Stomach (tissue), 4 donors: ENCODE measurements around the gene SIK3.

Source experiments
- EP300 ChIP-seq: sonication (generic); formaldehyde crosslinking; IDR thresholded peaks from one replicate; pipeline ENCODE4 v1.6.1; 2017; ENCODE audit warnings: antibody characterized with exemption
- POLR2A ChIP-seq, 4 donors: fragments of 450-650 bp; IDR thresholded peaks; one replicate each; pipeline ENCODE4 v1.6.1; 2016; ENCODE audit warnings: antibody characterized with exemption in 4 of 4, control low read depth in 2 of 4, mild to moderate bottlenecking in 1 of 4, moderate library complexity in 1 of 4
- POLR2AphosphoS5 ChIP-seq, 3 donors: sonication (generic); formaldehyde crosslinking; IDR thresholded peaks; one replicate each; pipeline ENCODE4 v1.6.1; 2016; ENCODE audit warnings: antibody characterized with exemption in 3 of 3
- TF ChIP-seq, protein P1 (sequence below), 7 experiments: fragments of 450-650 bp in 4 of 7; fragments of 200-600 bp in 3 of 7; sonication (generic) in 3 of 7; IDR thresholded peaks; one replicate each; pipeline ENCODE4 v1.5.1; 2016 to 2019; ENCODE audit warnings: antibody characterized with exemption in 7 of 7, control low read depth in 2 of 7, mild to moderate bottlenecking in 1 of 7

DNA sequence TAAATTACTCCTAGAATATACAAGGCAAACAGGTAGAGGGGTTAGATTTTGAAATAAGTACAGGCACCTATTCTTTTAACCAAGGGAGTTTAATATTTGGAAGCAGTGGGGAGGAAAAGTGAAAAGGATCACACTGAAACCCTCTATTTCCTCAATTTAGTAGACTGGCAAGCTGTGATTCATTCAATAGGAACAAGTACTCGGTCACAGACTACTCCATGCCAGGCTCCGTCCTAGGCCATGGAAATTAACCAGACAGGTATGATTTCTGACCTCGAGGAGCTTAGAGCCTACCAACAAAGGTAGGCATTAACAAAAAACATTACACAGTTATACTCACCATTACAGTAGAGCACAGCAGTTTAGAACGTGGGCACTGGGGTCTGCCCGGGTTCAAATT lies 40.9 kb downstream of the SIK3 start:
- no peak for TF ChIP-seq EP300
- TF ChIP-seq, protein P1, sequence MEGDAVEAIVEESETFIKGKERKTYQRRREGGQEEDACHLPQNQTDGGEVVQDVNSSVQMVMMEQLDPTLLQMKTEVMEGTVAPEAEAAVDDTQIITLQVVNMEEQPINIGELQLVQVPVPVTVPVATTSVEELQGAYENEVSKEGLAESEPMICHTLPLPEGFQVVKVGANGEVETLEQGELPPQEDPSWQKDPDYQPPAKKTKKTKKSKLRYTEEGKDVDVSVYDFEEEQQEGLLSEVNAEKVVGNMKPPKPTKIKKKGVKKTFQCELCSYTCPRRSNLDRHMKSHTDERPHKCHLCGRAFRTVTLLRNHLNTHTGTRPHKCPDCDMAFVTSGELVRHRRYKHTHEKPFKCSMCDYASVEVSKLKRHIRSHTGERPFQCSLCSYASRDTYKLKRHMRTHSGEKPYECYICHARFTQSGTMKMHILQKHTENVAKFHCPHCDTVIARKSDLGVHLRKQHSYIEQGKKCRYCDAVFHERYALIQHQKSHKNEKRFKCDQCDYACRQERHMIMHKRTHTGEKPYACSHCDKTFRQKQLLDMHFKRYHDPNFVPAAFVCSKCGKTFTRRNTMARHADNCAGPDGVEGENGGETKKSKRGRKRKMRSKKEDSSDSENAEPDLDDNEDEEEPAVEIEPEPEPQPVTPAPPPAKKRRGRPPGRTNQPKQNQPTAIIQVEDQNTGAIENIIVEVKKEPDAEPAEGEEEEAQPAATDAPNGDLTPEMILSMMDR (IDR thresholded peaks at IDR 0.05): no peak
- TF ChIP-seq POLR2A (IDR thresholded peaks at IDR 0.05): no peak
- TF ChIP-seq POLR2AphosphoS5 (IDR thresholded peaks at IDR 0.05): no peak
